ENCODE measurements around the gene TEKTIP1. TPM values are rescaled to one million over a fixed set of nuclear protein-coding genes. Genes with fewer than 3 reads are reported as not detected.

TEKTIP1 gene
- total and polyA plus RNA-seq, 10 of the 15 experiments (the other 5 are each of a cell fraction or from before 2014, with no cell fraction given), result 0.18 to 2.6 (median 0.60) TPM; not detected in 5

- Histone ChIP-seq H3K4me2 (ENCODE audit: control insufficient read depth, insufficient read depth) (no peak overlapping the region), H2AFZ (ENCODE audit: control insufficient read depth, low read depth, low read length) (no peak overlapping the region), H3K9me3 (replicated peaks; ENCODE audit: control insufficient read depth, insufficient read depth, low read length) (no peaks in the 10 kb centered on the region), H3K4me3 (no peak overlapping the region), H3K79me2 (ENCODE audit: control insufficient read depth, insufficient read depth, low read length) (no peaks in the 10 kb centered on the region), H3K9ac (ENCODE audit: control insufficient read depth, insufficient read depth, low read length) (no peak overlapping the region), H4K20me1 (ENCODE audit: control insufficient read depth, insufficient read depth) (no peaks in the 10 kb centered on the region), H3K36me3 (ENCODE audit: control insufficient read depth in 2 of 2, insufficient read depth in 2 of 2, low read length in 1 of 2) (peaks cover 9 to 27% of the 10 kb centered on the region in 2 experiments), H3K27ac (ENCODE audit: control insufficient read depth, insufficient read depth) (no peak overlapping the region), H3K27me3 (replicated peaks in 1 of 2; ENCODE audit: control insufficient read depth in 2 of 2, insufficient read depth in 2 of 2, low read length in 1 of 2) (no peaks in the 10 kb centered on the region), H3K4me1 (ENCODE audit: control insufficient read depth, insufficient read depth, low read length) (no peaks in the 10 kb centered on the region)
- intact Hi-C loops (cut with micrococcal nuclease; ENCODE audit: unreplicated experiment) (no loop called here), in situ Hi-C loops (cut with MboI) (no loop called here)
- DNase-seq (ENCODE audit: low read depth, low spot score) (no peak), FAIRE-seq (no peak), ATAC-seq (no peak)
- POLR2A ChIA-PET, result no interaction called here
- WGBS (ENCODE audit: insufficient coverage, insufficient replicate concordance, low lambda C conversion rate, missing lambda C conversion rate), result over 99% methylated on average over 9 of the region's 9 CpGs
- CTCF ChIA-PET, result no interaction called here
- BruUV-seq (replicated peaks), result no TSS peak
- RAD21 ChIA-PET (ENCODE audit: unreplicated experiment), result no interaction called here
- TF ChIP-seq POLR2A (IDR thresholded peaks at IDR 0.05; ENCODE audit: low read depth, low read length), result peak; percentile 21; the same call in 1 of the 2 replicates
- no peak for TF ChIP-seq RELA (IDR thresholded peaks at IDR 0.05; ENCODE audit: borderline replicate concordance, partially characterized antibody)
- SMC1A ChIA-PET (ENCODE audit: uncharacterized antibody, unreplicated experiment), result no interaction called here
These were observed 3.8 kb upstream of the TEKTIP1 start for GRCh38 chr19:3535235-3535535.

GRCh38 chr19:3535563-3535965 is 3.4 kb upstream of the TEKTIP1 start:
- intact Hi-C loops (cut with micrococcal nuclease; ENCODE audit: unreplicated experiment), result no loop called here
- Histone ChIP-seq H3K9ac (ENCODE audit: control insufficient read depth, insufficient read depth, low read length) (no peak overlapping the region), H3K27me3 (replicated peaks in 1 of 2; ENCODE audit: control insufficient read depth in 2 of 2, insufficient read depth in 2 of 2, low read length in 1 of 2) (no peaks in the 10 kb centered on the region), H3K79me2 (ENCODE audit: control insufficient read depth, insufficient read depth, low read length) (no peaks in the 10 kb centered on the region), H3K4me1 (ENCODE audit: control insufficient read depth, insufficient read depth, low read length) (no peaks in the 10 kb centered on the region), H3K9me3 (replicated peaks; ENCODE audit: control insufficient read depth, insufficient read depth, low read length) (no peaks in the 10 kb centered on the region), H3K36me3 (ENCODE audit: control insufficient read depth in 2 of 2, insufficient read depth in 2 of 2, low read length in 1 of 2) (peaks cover 9 to 27% of the 10 kb centered on the region in 2 experiments), H4K20me1 (ENCODE audit: control insufficient read depth, insufficient read depth) (no peaks in the 10 kb centered on the region), H3K4me3 (no peak overlapping the region), H2AFZ (ENCODE audit: control insufficient read depth, low read depth, low read length) (no peak overlapping the region), H3K4me2 (ENCODE audit: control insufficient read depth, insufficient read depth) (no peak overlapping the region), H3K27ac (ENCODE audit: control insufficient read depth, insufficient read depth) (no peak overlapping the region)
- ChIA-PET RAD21 (ENCODE audit: unreplicated experiment) (no interaction called here), CTCF (no interaction called here), SMC1A (ENCODE audit: uncharacterized antibody, unreplicated experiment) (no interaction called here), POLR2A (no interaction called here)
- FAIRE-seq (no peak), DNase-seq (ENCODE audit: low read depth, low spot score) (no peak), ATAC-seq (no peak)
- no peak for TF ChIP-seq ATF7 (IDR thresholded peaks at IDR 0.05; ENCODE audit: low read depth)
- TF ChIP-seq POLR2A (IDR thresholded peaks at IDR 0.05; ENCODE audit: low read depth, low read length), result peak; percentile 7; the same call in 1 of the 2 replicates
- TF ChIP-seq PBX3 (IDR thresholded peaks at IDR 0.05; ENCODE audit: insufficient replicate concordance, low read depth, low read length), result no peak
- no peak for TF ChIP-seq ZBTB11 (CRISPR knock-in tag; IDR thresholded peaks at IDR 0.05)
- WGBS (ENCODE audit: insufficient coverage, insufficient replicate concordance, low lambda C conversion rate, missing lambda C conversion rate), result 99% methylated on average over 9 of the region's 14 CpGs
- in situ Hi-C loops (cut with MboI), result no loop called here
- no TSS peak for BruUV-seq (replicated peaks)
